GM23248 (cell line): ENCODE data around the gene TPGS1. TPM values are rescaled to one million over a fixed set of nuclear protein-coding genes. Genes with fewer than 3 reads are reported as not detected.

ENCODE experiments used
- DNase-seq: peaks from one replicate; pipeline ENCODE4 v3.0.0-alpha.2; 2015
- H2AFZ ChIP-seq: fragments of 200-600 bp; sonication (generic); 2 replicates; pipeline ENCODE4 v1.6.1; 2016; ENCODE audit warnings: antibody characterized with exemption
- H3F3A ChIP-seq: fragments of 200-600 bp; sonication (generic); 2 replicates; pipeline ENCODE4 v1.6.1; 2016; ENCODE audit warnings: mild to moderate bottlenecking, antibody characterized with exemption, mixed run types; ENCODE audit not compliant: insufficient read depth
- H3K27ac ChIP-seq: fragments of 200-600 bp; sonication (generic); 2 replicates; pipeline ENCODE4 v1.5.1; 2016; ENCODE audit warnings: mild to moderate bottlenecking
- H3K27me3 ChIP-seq: fragments of 200-600 bp; sonication (generic); replicated peaks from 2 replicates; pipeline ENCODE4 v1.6.1; 2016; ENCODE audit warnings: mild to moderate bottlenecking; ENCODE audit not compliant: insufficient read depth
- H3K36me3 ChIP-seq: fragments of 200-600 bp; sonication (generic); 2 replicates; pipeline ENCODE4 v1.6.1; 2016; ENCODE audit warnings: low read depth, mild to moderate bottlenecking
- H3K4me1 ChIP-seq: fragments of 200-600 bp; sonication (generic); 2 replicates; pipeline ENCODE4 v1.6.1; 2016; ENCODE audit warnings: mild to moderate bottlenecking; ENCODE audit not compliant: insufficient read depth
- H3K4me2 ChIP-seq: fragments of 200-600 bp; sonication (generic); one replicate; pipeline ENCODE4 v1.6.1; 2016; ENCODE audit warnings: mild to moderate bottlenecking; ENCODE audit not compliant: unreplicated experiment
- H3K4me3 ChIP-seq: fragments of 200-600 bp; sonication (generic); 2 replicates; pipeline ENCODE4 v1.5.1; 2016; ENCODE audit warnings: mild to moderate bottlenecking
- H3K79me2 ChIP-seq: fragments of 200-600 bp; sonication (generic); 2 replicates; pipeline ENCODE4 v1.6.1; 2016; ENCODE audit warnings: mild to moderate bottlenecking; ENCODE audit not compliant: insufficient read depth
- H3K9ac ChIP-seq: fragments of 200-600 bp; sonication (generic); 2 replicates; pipeline ENCODE4 v1.6.1; 2016; ENCODE audit warnings: mild to moderate bottlenecking
- H3K9me2 ChIP-seq: fragments of 200-600 bp; sonication (generic); 2 replicates; pipeline ENCODE4 v1.6.1; 2016; ENCODE audit warnings: mixed run types, mild to moderate bottlenecking, moderate library complexity; ENCODE audit not compliant: insufficient read depth
- H3K9me3 ChIP-seq: fragments of 200-600 bp; sonication (generic); one replicate; pipeline ENCODE4 v1.6.1; 2017; ENCODE audit warnings: low read depth
- H4K20me1 ChIP-seq: fragments of 200-600 bp; sonication (generic); 2 replicates; pipeline ENCODE4 v1.6.0; 2016; ENCODE audit not compliant: insufficient read depth
- EZH2 ChIP-seq: fragments of 200-600 bp; sonication (generic); IDR thresholded peaks from 2 replicates; pipeline ENCODE4 v1.6.1; 2018; ENCODE audit warnings: antibody characterized with exemption, mild to moderate bottlenecking; ENCODE audit not compliant: insufficient read depth, poor library complexity, severe bottlenecking
- EZH2phosphoT487 ChIP-seq: fragments of 200-600 bp; sonication (generic); IDR thresholded peaks from 2 replicates; pipeline ENCODE4 v1.6.1; 2018; ENCODE audit warnings: antibody characterized with exemption, moderate library complexity, mild to moderate bottlenecking, low read depth; ENCODE audit not compliant: insufficient read depth
- WGBS, 2 experiments: methylation state at CpG; one replicate each; pipeline ENCODE4 v1.1.6; 2015 to 2017; ENCODE audit warnings: low lambda C conversion rate in 2 of 2, low coverage in 1 of 2; ENCODE audit errors: missing lambda C conversion rate in 2 of 2; 5-methylcytosine and 5-hydroxymethylcytosine counted together
- in situ Hi-C: fragments of 300-500 bp; cut with MboI; formaldehyde crosslinking; loops from 2 replicates; pipeline ENCODE4 v1.15.0; 2020
- polyA plus RNA-seq: library from polyadenylated mRNA; unstranded; fragments of >200 nt; fragmentation: Nextera tagmentation; extraction: Ambion mirVana; gene quantifications from 2 replicates; pipeline ENCODE4 v1.2.1, GENCODE V29; 2016
- total RNA-seq: library from RNA; depleted of rRNA; stranded (reverse); fragments of >200 nt; shearing (Covaris generic); gene quantifications from 2 replicates; pipeline ENCODE4 v1.2.3, GENCODE V29; 2014

The TPGS1 gene
- total and polyA plus RNA-seq, 2 experiments from 2014 or later = 22.0 to 60.5 TPM

DNA sequence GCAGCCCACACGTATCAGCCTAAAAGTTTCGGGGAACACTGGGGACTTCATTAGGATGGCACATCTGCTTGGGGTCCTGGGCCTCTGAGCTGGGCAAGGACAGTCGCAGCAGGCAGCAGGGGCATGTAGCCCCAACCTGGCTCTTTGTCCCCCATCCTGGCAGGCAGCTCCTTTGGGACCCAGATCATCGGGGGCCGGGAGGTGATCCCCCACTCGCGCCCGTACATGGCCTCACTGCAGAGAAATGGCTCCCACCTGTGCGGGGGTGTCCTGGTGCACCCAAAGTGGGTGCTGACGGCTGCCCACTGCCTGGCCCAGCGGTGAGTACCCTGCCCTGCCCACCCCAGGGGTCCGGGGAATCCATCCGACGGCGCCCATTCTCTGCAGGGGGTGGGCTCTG is 39.8 kb downstream of the TPGS1 start:
- Histone ChIP-seq H3K9ac (no peak overlapping the region), H3K4me2 (no peak overlapping the region), H3K79me2 (no peaks in the 10 kb centered on the region), H3K9me2 (no peaks in the 10 kb centered on the region), H2AFZ (no peak overlapping the region), H3K36me3 (no peaks in the 10 kb centered on the region), H3K4me3 (no peak overlapping the region), H3K9me3 (no peaks in the 10 kb centered on the region), H3K27me3 (no peaks in the 10 kb centered on the region), H3K4me1 (no peaks in the 10 kb centered on the region), H4K20me1 (no peaks in the 10 kb centered on the region), H3F3A (no peaks in the 10 kb centered on the region), H3K27ac (no peak overlapping the region)
- no peak for DNase-seq
- no peak for TF ChIP-seq EZH2
- no peak for TF ChIP-seq EZH2phosphoT487
- in situ Hi-C loops = no loop called here
- WGBS, 2 experiments = 76 to 83% methylated on average over 13 to 15 of the region's 15 CpGs

DNA sequence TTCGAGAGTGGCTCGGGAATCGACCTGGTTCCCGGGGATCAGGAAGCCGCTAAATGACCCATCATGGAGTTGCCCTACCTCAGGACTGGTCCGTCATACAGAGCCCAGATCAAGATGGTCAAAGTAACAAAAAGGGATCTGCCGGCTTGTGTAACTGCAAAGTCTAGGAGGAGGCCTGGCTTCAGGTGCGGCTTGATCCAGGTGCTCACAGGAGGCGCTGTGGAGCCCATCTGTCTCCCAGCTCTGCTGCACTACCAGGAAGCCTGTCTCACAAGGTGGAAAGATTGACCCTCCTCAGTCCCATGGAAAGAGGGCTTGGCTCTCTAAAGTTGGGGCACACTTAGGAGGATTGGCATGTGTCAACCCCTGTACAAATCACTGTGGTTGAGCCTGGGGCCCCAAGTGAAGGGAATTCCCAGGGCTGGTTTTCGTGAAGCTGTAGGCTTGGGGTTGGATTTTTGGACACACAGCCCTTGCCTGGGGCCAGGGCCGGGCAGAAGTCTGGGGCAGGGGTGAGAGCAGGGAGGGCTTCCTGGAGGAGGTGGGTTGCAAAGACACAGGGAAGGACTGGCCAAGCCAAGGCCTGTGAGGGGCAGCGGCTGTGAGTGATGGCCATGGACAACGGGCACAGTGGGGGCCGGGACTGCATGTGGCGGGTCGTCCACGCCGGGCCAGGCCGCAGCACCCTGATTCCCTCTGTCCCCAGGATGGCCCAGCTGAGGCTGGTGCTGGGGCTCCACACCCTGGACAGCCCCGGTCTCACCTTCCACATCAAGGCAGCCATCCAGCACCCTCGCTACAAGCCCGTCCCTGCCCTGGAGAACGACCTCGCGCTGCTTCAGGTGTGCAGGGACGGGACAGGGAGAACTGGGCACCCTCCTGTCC is 40.8 kb downstream of the TPGS1 start:
- no peak for DNase-seq
- 73 to 80% methylated on average over 19 to 26 of the region's 26 CpGs for WGBS, 2 experiments

GRCh38 chr19:548886-549830 is 41.9 kb downstream of the TPGS1 start:
- Histone ChIP-seq H3K4me2 (no peak overlapping the region), H3K9me2 (no peaks in the 10 kb centered on the region), H3K4me3 (no peak overlapping the region), H3K9ac (no peak overlapping the region), H3K79me2 (no peaks in the 10 kb centered on the region), H3K27me3 (no peaks in the 10 kb centered on the region), H3F3A (no peaks in the 10 kb centered on the region), H3K27ac (no peak overlapping the region), H3K9me3 (no peaks in the 10 kb centered on the region), H3K4me1 (no peaks in the 10 kb centered on the region), H2AFZ (no peak overlapping the region), H4K20me1 (no peaks in the 10 kb centered on the region), H3K36me3 (no peaks in the 10 kb centered on the region)
- in situ Hi-C loops = no loop called here
- TF ChIP-seq EZH2 = no peak
- TF ChIP-seq EZH2phosphoT487 = no peak
- DNase-seq = no peak
- 69 to 76% methylated on average over 33 to 47 of the region's 52 CpGs for WGBS, 2 experiments

More for the DNA sequence above, 40.8 kb downstream of the TPGS1 start:
- in situ Hi-C loops = no loop called here
- H2AFZ ChIP-seq = no peak overlapping the region
- H3K9ac ChIP-seq = no peak overlapping the region
- H4K20me1 ChIP-seq = no peaks in the 10 kb centered on the region
- TF ChIP-seq EZH2 (no peak), EZH2phosphoT487 (no peak)
- H3K4me1 ChIP-seq = no peaks in the 10 kb centered on the region
- H3K79me2 ChIP-seq = no peaks in the 10 kb centered on the region
- no peaks in the 10 kb centered on the region for H3K27me3 ChIP-seq
- no peak overlapping the region for H3K27ac ChIP-seq
- H3K4me2 ChIP-seq = no peak overlapping the region
- H3K4me3 ChIP-seq = no peak overlapping the region
- no peaks in the 10 kb centered on the region for H3F3A ChIP-seq
- no peaks in the 10 kb centered on the region for H3K9me3 ChIP-seq
- no peaks in the 10 kb centered on the region for H3K36me3 ChIP-seq
- H3K9me2 ChIP-seq = no peaks in the 10 kb centered on the region

DNA sequence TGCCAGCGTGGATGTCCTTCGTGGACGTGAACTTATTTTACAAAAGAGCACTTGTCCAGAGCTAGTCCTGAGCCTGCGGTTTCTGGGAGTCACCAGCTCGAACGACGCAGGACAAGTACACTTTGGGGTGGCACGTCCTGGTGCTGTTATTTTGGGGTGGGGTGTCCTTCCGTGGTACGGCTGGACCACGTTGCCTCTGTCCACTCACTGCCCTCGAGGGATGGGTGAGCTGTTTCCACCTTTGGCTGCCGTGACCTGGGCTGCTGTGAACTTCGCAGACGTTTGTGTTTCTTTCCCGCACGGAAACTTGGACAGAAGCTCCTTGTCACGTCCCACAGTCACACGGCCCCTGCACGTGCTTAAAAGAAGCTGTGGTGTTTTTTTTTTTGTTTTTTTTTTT is 47.5 kb downstream of the TPGS1 start:
- Histone ChIP-seq H3K79me2 (no peaks in the 10 kb centered on the region), H3K27ac (no peak overlapping the region), H3K36me3 (no peaks in the 10 kb centered on the region), H3K9me3 (no peaks in the 10 kb centered on the region), H2AFZ (no peak overlapping the region), H3K4me1 (no peaks in the 10 kb centered on the region), H3K9ac (no peak overlapping the region), H4K20me1 (no peaks in the 10 kb centered on the region), H3K9me2 (no peaks in the 10 kb centered on the region), H3K27me3 (no peaks in the 10 kb centered on the region), H3F3A (no peaks in the 10 kb centered on the region), H3K4me3 (no peak overlapping the region), H3K4me2 (no peak overlapping the region)
- WGBS, 2 experiments = 70% methylated on average over 19 to 20 of the region's 20 CpGs
- in situ Hi-C loops = no loop called here
- no peak for DNase-seq
- TF ChIP-seq EZH2 (no peak), EZH2phosphoT487 (no peak)
